HL-60 (cell line): Measurements from ENCODE around the gene C19orf81.
A peak's percentile ranks its signal among the peaks of the same experiment; 100 is the strongest.

Experiments
- DNase-seq, 2 experiments: peaks; one replicate each; pipeline ENCODE4 v3.0.0-alpha.2; 2010 to 2020; ENCODE audit warnings: low read depth in 1 of 2, low spot score in 1 of 2
- H3K27ac ChIP-seq: fragments of 250-450 bp; sonication (Bioruptor Pico); replicated peaks from 2 replicates; pipeline ENCODE4 v1.5.1; 2020; ENCODE audit warnings: mild to moderate bottlenecking, moderate library complexity
- H3K27me3 ChIP-seq: fragments of 250-450 bp; sonication (Bioruptor Pico); 2 replicates; pipeline ENCODE4 v1.5.1; 2021; ENCODE audit warnings: mild to moderate bottlenecking, moderate library complexity; ENCODE audit not compliant: insufficient read depth, poor library complexity, severe bottlenecking
- H3K4me3 ChIP-seq: replicated peaks from 2 replicates; pipeline ENCODE4 v1.5.1; 2011; ENCODE audit warnings: mild to moderate bottlenecking, control low read depth, low read length; ENCODE audit not compliant: insufficient read depth
- GABPA ChIP-seq: IDR thresholded peaks from 2 replicates; pipeline ENCODE4 v1.6.1; 2012; ENCODE audit warnings: low read depth
- POLR2AphosphoS5 ChIP-seq: IDR thresholded peaks from 2 replicates; pipeline ENCODE4 v1.6.1; 2012; ENCODE audit warnings: low read depth
- SPI1 ChIP-seq: IDR thresholded peaks from 2 replicates; pipeline ENCODE4 v1.6.1; 2012; ENCODE audit warnings: low read depth, mild to moderate bottlenecking, borderline replicate concordance
- TF ChIP-seq, protein P1 (sequence below): IDR thresholded peaks from one replicate; pipeline ENCODE4 v1.5.1; 2011; ENCODE audit warnings: low read length, control low read depth, inconsistent platforms; ENCODE audit not compliant: insufficient read depth
- TF ChIP-seq, protein P2 (sequence below): IDR thresholded peaks from 2 replicates; pipeline ENCODE4 v1.6.1; 2012; ENCODE audit warnings: low read depth; ENCODE audit not compliant: insufficient replicate concordance

The C19orf81 gene

DNA sequence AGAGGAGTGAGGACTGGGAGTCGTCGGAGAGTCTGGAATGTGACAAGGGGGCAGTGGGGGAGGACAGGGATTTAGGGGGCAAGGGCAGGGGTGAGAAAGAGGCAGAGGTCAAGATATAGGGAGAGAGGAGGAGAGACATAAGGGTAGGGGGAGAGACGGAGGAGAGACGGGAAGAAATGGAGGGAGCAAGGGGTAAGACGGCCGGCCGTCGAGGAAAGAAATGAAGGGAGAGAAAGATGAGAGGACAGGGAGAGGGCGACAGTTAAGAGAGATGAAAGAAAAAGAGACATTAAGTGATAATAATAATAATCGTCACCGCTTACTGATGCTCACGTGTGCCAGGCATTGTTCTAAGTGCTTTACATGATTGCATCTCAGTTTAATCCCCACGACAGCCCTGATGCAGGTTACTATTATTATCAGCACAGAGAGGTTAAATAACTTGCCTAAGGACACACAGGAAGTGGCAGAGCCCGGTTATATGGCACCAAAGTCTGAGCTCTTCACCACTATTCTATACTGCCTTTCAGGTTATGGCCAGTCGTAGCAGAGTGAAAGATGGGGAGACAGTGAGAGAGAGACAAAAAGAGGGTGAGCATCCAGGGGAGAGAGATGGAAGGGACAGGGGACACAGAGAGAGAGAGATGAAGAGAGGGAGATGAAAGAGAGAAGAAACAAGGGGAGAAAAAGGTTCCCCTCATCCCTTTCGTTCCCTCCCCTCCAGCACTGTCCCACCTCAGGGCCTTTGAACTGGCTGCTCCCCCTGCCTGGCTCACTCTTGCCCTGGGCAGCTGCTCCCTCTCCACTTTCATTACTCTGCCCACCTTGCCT, 13.6 kb downstream of the C19orf81 start:
- no peak for DNase-seq
- Histone ChIP-seq H3K4me3 (no peak overlapping the region), H3K27ac (no peak overlapping the region), H3K27me3 (peaks cover 25% of the 10 kb centered on the region)
- TF ChIP-seq, protein P1, sequence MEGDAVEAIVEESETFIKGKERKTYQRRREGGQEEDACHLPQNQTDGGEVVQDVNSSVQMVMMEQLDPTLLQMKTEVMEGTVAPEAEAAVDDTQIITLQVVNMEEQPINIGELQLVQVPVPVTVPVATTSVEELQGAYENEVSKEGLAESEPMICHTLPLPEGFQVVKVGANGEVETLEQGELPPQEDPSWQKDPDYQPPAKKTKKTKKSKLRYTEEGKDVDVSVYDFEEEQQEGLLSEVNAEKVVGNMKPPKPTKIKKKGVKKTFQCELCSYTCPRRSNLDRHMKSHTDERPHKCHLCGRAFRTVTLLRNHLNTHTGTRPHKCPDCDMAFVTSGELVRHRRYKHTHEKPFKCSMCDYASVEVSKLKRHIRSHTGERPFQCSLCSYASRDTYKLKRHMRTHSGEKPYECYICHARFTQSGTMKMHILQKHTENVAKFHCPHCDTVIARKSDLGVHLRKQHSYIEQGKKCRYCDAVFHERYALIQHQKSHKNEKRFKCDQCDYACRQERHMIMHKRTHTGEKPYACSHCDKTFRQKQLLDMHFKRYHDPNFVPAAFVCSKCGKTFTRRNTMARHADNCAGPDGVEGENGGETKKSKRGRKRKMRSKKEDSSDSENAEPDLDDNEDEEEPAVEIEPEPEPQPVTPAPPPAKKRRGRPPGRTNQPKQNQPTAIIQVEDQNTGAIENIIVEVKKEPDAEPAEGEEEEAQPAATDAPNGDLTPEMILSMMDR = no peak
- TF ChIP-seq, protein P2, sequence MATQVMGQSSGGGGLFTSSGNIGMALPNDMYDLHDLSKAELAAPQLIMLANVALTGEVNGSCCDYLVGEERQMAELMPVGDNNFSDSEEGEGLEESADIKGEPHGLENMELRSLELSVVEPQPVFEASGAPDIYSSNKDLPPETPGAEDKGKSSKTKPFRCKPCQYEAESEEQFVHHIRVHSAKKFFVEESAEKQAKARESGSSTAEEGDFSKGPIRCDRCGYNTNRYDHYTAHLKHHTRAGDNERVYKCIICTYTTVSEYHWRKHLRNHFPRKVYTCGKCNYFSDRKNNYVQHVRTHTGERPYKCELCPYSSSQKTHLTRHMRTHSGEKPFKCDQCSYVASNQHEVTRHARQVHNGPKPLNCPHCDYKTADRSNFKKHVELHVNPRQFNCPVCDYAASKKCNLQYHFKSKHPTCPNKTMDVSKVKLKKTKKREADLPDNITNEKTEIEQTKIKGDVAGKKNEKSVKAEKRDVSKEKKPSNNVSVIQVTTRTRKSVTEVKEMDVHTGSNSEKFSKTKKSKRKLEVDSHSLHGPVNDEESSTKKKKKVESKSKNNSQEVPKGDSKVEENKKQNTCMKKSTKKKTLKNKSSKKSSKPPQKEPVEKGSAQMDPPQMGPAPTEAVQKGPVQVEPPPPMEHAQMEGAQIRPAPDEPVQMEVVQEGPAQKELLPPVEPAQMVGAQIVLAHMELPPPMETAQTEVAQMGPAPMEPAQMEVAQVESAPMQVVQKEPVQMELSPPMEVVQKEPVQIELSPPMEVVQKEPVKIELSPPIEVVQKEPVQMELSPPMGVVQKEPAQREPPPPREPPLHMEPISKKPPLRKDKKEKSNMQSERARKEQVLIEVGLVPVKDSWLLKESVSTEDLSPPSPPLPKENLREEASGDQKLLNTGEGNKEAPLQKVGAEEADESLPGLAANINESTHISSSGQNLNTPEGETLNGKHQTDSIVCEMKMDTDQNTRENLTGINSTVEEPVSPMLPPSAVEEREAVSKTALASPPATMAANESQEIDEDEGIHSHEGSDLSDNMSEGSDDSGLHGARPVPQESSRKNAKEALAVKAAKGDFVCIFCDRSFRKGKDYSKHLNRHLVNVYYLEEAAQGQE = no peak
- TF ChIP-seq GABPA (no peak), POLR2AphosphoS5 (no peak), SPI1 (no peak)

DNA sequence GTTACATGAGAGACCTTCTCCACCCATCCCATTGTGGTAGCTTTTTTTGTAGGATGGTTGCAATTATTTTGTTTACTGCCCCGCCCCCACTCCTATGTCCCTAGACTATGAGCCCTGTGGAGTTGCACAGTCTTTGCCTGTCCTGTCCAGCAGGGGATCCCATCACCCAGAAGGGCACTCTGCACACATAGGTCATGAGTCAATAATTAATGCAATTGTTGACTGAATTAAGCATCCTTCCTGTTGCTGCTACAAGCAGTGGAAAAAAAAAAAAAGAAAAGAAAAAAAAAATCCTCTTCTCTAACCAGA, 14.2 kb downstream of the C19orf81 start:
- DNase-seq = peak in 1 of 2 experiments; percentile 14
- TF ChIP-seq GABPA (no peak), SPI1 (no peak), POLR2AphosphoS5 (no peak)
- TF ChIP-seq, protein P1 = no peak
- TF ChIP-seq, protein P2 = no peak
- Histone ChIP-seq H3K4me3 (no peak overlapping the region), H3K27me3 (peaks cover 20% of the 10 kb centered on the region), H3K27ac (no peak overlapping the region)

DNA sequence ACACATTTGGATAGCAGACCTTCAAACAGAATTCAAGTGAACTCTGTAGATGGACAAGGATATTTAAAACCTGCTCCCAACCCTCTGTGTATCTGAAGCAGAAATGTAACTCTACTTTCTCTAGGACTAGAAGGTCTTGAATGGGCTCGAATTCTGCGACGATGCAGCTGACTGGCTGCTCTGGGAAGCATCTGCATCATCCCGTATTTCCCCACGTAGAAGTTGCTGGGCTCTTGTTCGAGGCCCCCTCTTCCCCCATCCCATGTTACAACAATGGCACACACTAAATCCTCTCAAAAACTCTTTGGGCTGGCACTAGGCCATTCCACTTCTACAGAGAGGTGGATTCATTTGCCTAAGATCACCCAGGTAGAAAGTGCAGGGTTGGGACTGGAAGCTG, 15.0 kb downstream of the C19orf81 start:
- DNase-seq = no peak
- no peak overlapping the region for H3K4me3 ChIP-seq
- no peak overlapping the region for H3K27ac ChIP-seq
- TF ChIP-seq, protein P1 = no peak
- TF ChIP-seq, protein P2 = no peak
- TF ChIP-seq SPI1 (no peak), POLR2AphosphoS5 (no peak), GABPA (no peak)
- H3K27me3 ChIP-seq = peaks cover 18% of the 10 kb centered on the region
